ENCODE data around the gene CDH13.

DNA sequence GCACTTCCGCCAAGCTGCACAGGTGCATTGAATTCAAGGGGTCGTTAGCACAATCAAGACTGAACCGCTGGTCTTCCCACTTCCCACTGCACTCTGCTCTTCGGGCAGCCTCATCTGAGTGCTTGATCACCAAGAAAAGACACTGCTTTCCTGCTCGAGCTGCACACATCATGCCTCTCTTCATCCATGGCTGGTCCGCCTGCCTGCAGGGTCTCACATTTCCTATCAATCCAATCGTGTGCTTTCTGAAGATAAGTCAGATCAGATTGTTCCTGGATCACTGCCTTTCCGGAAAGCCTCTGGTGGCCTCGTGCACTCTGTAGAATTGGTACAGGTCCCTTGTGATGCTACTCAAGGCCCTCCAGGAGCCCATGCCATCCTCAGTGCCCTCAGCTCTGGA is 1150.2 kb downstream of the CDH13 start:
- TF ChIP-seq TSHZ2 (CRISPR knock-in tag; IDR thresholded peaks at IDR 0.05), result no peak
- TF ChIP-seq ZFP30 (CRISPR knock-in tag; IDR thresholded peaks at IDR 0.05), result no peak
- TF ChIP-seq ZFP3 (CRISPR knock-in tag; IDR thresholded peaks at IDR 0.05), result no peak
- TF ChIP-seq, protein P1, sequence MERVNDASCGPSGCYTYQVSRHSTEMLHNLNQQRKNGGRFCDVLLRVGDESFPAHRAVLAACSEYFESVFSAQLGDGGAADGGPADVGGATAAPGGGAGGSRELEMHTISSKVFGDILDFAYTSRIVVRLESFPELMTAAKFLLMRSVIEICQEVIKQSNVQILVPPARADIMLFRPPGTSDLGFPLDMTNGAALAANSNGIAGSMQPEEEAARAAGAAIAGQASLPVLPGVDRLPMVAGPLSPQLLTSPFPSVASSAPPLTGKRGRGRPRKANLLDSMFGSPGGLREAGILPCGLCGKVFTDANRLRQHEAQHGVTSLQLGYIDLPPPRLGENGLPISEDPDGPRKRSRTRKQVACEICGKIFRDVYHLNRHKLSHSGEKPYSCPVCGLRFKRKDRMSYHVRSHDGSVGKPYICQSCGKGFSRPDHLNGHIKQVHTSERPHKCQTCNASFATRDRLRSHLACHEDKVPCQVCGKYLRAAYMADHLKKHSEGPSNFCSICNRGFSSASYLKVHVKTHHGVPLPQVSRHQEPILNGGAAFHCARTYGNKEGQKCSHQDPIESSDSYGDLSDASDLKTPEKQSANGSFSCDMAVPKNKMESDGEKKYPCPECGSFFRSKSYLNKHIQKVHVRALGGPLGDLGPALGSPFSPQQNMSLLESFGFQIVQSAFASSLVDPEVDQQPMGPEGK (CRISPR knock-in tag; IDR thresholded peaks at IDR 0.05; ENCODE audit: borderline replicate concordance), result no peak
- no peak for TF ChIP-seq ZNF8 (CRISPR knock-in tag; IDR thresholded peaks at IDR 0.05)
- TF ChIP-seq OSR1 (CRISPR knock-in tag; IDR thresholded peaks at IDR 0.05), result no peak
- TF ChIP-seq BACH2 (CRISPR knock-in tag; IDR thresholded peaks at IDR 0.05; ENCODE audit: borderline replicate concordance), result no peak
- TF ChIP-seq ARNTL (CRISPR knock-in tag; IDR thresholded peaks at IDR 0.05; ENCODE audit: borderline replicate concordance, low read depth), result no peak
- TF ChIP-seq, protein P2, sequence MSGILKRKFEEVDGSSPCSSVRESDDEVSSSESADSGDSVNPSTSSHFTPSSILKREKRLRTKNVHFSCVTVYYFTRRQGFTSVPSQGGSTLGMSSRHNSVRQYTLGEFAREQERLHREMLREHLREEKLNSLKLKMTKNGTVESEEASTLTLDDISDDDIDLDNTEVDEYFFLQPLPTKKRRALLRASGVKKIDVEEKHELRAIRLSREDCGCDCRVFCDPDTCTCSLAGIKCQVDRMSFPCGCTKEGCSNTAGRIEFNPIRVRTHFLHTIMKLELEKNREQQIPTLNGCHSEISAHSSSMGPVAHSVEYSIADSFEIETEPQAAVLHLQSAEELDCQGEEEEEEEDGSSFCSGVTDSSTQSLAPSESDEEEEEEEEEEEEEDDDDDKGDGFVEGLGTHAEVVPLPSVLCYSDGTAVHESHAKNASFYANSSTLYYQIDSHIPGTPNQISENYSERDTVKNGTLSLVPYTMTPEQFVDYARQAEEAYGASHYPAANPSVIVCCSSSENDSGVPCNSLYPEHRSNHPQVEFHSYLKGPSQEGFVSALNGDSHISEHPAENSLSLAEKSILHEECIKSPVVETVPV (CRISPR knock-in tag; IDR thresholded peaks at IDR 0.05), result no peak
- TF ChIP-seq RARB (CRISPR knock-in tag; IDR thresholded peaks at IDR 0.05), result no peak
- TF ChIP-seq CSDC2 (CRISPR knock-in tag; IDR thresholded peaks at IDR 0.05), result no peak

Measured in SK-N-SH treated with all-trans-retinoic acid at 6 μM for 48 hours (cell line).